ENCODE measurements around the gene CUX1. TPM values are rescaled to one million over a fixed set of nuclear protein-coding genes. Genes with fewer than 3 reads are reported as not detected.

CUX1 gene
- total and polyA plus RNA-seq, 7 experiments from 2014 or later, result 10.1 to 81.6 (median 42.5) TPM

GRCh38 chr7:101941481-101942383 lies 124.3 kb downstream of the CUX1 start:
- Histone ChIP-seq H3K4me1 (ENCODE audit: control insufficient read depth in 2 of 2, insufficient read depth in 2 of 2, low read length in 2 of 2) (no peaks in the 10 kb centered on the region), H3K36me3 (ENCODE audit: control insufficient read depth in 2 of 3, insufficient read depth in 3 of 3, low read length in 3 of 3) (no peaks in the 10 kb centered on the region), H3K9me3 (ENCODE audit: control insufficient read depth in 2 of 3, low read length in 3 of 3) (no peaks in the 10 kb centered on the region), H3K27ac (ENCODE audit: low read depth, low read length) (no peak overlapping the region), H3K4me3 (ENCODE audit: low read length) (no peak overlapping the region), H3K27me3 (ENCODE audit: control insufficient read depth in 2 of 2, insufficient read depth in 2 of 2, low read length in 2 of 2) (no peaks in the 10 kb centered on the region)
- H3K27ac Mint-ChIP-seq, result no peak overlapping the region
- POLR2A ChIA-PET, result no interaction called here
- H3K9me3 Mint-ChIP-seq, result no peaks in the 10 kb centered on the region
- peaks cover 0 to 7% (median 4%) of the 10 kb centered on the region in 5 donors for H3K36me3 Mint-ChIP-seq
- peaks cover 0 to 11% (median 8%) of the 10 kb centered on the region in 7 donors for H3K4me1 Mint-ChIP-seq
- no peaks in the 10 kb centered on the region for H3K27me3 Mint-ChIP-seq
- DNase-seq (no peak), ATAC-seq (no peak)
- CTCF ChIA-PET, result no interaction called here
- H3K4me3 Mint-ChIP-seq, result no peak overlapping the region
- intact Hi-C loops (cut with micrococcal nuclease), result no loop called here

- no peaks in the 10 kb centered on the region for H3K9me3 Mint-ChIP-seq
Observed at GRCh38 chr7:101942603-101943210, 125.3 kb downstream of the CUX1 start.

GRCh38 chr7:101943306-101943705 lies 125.9 kb downstream of the CUX1 start:
- intact Hi-C loops (cut with micrococcal nuclease), result no loop called here
- ChIA-PET CTCF (no interaction called here), POLR2A (no interaction called here)
- Mint-ChIP-seq H3K36me3 (peaks cover 0 to 9% (median 0%) of the 10 kb centered on the region in 5 donors), H3K27ac (no peak overlapping the region), H3K27me3 (no peaks in the 10 kb centered on the region), H3K9me3 (no peaks in the 10 kb centered on the region), H3K4me1 (peaks cover 0 to 9% (median 7%) of the 10 kb centered on the region in 7 donors), H3K4me3 (no peak overlapping the region)
- DNase-seq (no peak), ATAC-seq (no peak)
- H3K4me1 ChIP-seq (ENCODE audit: control insufficient read depth in 2 of 2, insufficient read depth in 2 of 2, low read length in 2 of 2), result no peaks in the 10 kb centered on the region
- H3K4me3 ChIP-seq (ENCODE audit: low read length), result no peak overlapping the region
- H3K27me3 ChIP-seq (ENCODE audit: control insufficient read depth in 2 of 2, insufficient read depth in 2 of 2, low read length in 2 of 2), result no peaks in the 10 kb centered on the region
- no peak overlapping the region for H3K27ac ChIP-seq (ENCODE audit: low read depth, low read length)
- H3K36me3 ChIP-seq (ENCODE audit: control insufficient read depth in 2 of 3, insufficient read depth in 3 of 3, low read length in 3 of 3), result no peaks in the 10 kb centered on the region
- no peaks in the 10 kb centered on the region for H3K9me3 ChIP-seq (ENCODE audit: control insufficient read depth in 2 of 3, low read length in 3 of 3)

More at GRCh38 chr7:101942603-101943210, 125.3 kb downstream of the CUX1 start:
- peaks cover 0 to 7% (median 0%) of the 10 kb centered on the region in 5 donors for H3K36me3 Mint-ChIP-seq
- H3K4me3 Mint-ChIP-seq, result no peak overlapping the region
- Histone ChIP-seq H3K27ac (ENCODE audit: low read depth, low read length) (no peak overlapping the region), H3K4me1 (ENCODE audit: control insufficient read depth in 2 of 2, insufficient read depth in 2 of 2, low read length in 2 of 2) (no peaks in the 10 kb centered on the region), H3K9me3 (ENCODE audit: control insufficient read depth in 2 of 3, low read length in 3 of 3) (no peaks in the 10 kb centered on the region), H3K27me3 (ENCODE audit: control insufficient read depth in 2 of 2, insufficient read depth in 2 of 2, low read length in 2 of 2) (no peaks in the 10 kb centered on the region), H3K4me3 (ENCODE audit: low read length) (no peak overlapping the region), H3K36me3 (ENCODE audit: control insufficient read depth in 2 of 3, insufficient read depth in 3 of 3, low read length in 3 of 3) (no peaks in the 10 kb centered on the region)
- ATAC-seq (no peak), DNase-seq (no peak)
- ChIA-PET CTCF (no interaction called here), POLR2A (no interaction called here)
- H3K4me1 Mint-ChIP-seq, result peaks cover 0 to 10% (median 8%) of the 10 kb centered on the region in 7 donors
- no peaks in the 10 kb centered on the region for H3K27me3 Mint-ChIP-seq
- no peak overlapping the region for H3K27ac Mint-ChIP-seq
- intact Hi-C loops (cut with micrococcal nuclease), result no loop called here

GRCh38 chr7:101943889-101944600 lies 126.6 kb downstream of the CUX1 start:
- Mint-ChIP-seq H3K27me3 (no peaks in the 10 kb centered on the region), H3K9me3 (no peaks in the 10 kb centered on the region), H3K4me1 (peaks cover 0 to 9% (median 7%) of the 10 kb centered on the region in 7 donors), H3K36me3 (peaks cover 0 to 7% (median 0%) of the 10 kb centered on the region in 5 donors), H3K4me3 (no peak overlapping the region), H3K27ac (no peak overlapping the region)
- Histone ChIP-seq H3K27me3 (ENCODE audit: control insufficient read depth in 2 of 2, insufficient read depth in 2 of 2, low read length in 2 of 2) (no peaks in the 10 kb centered on the region), H3K4me3 (ENCODE audit: low read length) (no peak overlapping the region), H3K4me1 (ENCODE audit: control insufficient read depth in 2 of 2, insufficient read depth in 2 of 2, low read length in 2 of 2) (no peaks in the 10 kb centered on the region), H3K36me3 (ENCODE audit: control insufficient read depth in 2 of 3, insufficient read depth in 3 of 3, low read length in 3 of 3) (no peaks in the 10 kb centered on the region), H3K27ac (ENCODE audit: low read depth, low read length) (no peak overlapping the region), H3K9me3 (ENCODE audit: control insufficient read depth in 2 of 3, low read length in 3 of 3) (no peaks in the 10 kb centered on the region)
- ChIA-PET CTCF (no interaction called here), POLR2A (no interaction called here)
- DNase-seq (no peak), ATAC-seq (no peak)
- intact Hi-C loops (cut with micrococcal nuclease), result no loop called here

GRCh38 chr7:101944611-101945010 lies 127.2 kb downstream of the CUX1 start:
- Mint-ChIP-seq H3K27ac (no peak overlapping the region), H3K9me3 (no peaks in the 10 kb centered on the region), H3K4me1 (peaks cover 0 to 9% (median 6%) of the 10 kb centered on the region in 7 donors), H3K36me3 (peaks cover 0 to 4% (median 0%) of the 10 kb centered on the region in 5 donors), H3K27me3 (no peaks in the 10 kb centered on the region), H3K4me3 (no peak overlapping the region)
- intact Hi-C loops (cut with micrococcal nuclease), result no loop called here
- DNase-seq (no peak), ATAC-seq (no peak)
- Histone ChIP-seq H3K27ac (ENCODE audit: low read depth, low read length) (no peak overlapping the region), H3K9me3 (ENCODE audit: control insufficient read depth in 2 of 3, low read length in 3 of 3) (no peaks in the 10 kb centered on the region), H3K4me1 (ENCODE audit: control insufficient read depth in 2 of 2, insufficient read depth in 2 of 2, low read length in 2 of 2) (no peaks in the 10 kb centered on the region), H3K36me3 (ENCODE audit: control insufficient read depth in 2 of 3, insufficient read depth in 3 of 3, low read length in 3 of 3) (no peaks in the 10 kb centered on the region), H3K27me3 (ENCODE audit: control insufficient read depth in 2 of 2, insufficient read depth in 2 of 2, low read length in 2 of 2) (no peaks in the 10 kb centered on the region), H3K4me3 (ENCODE audit: low read length) (no peak overlapping the region)
- ChIA-PET CTCF (no interaction called here), POLR2A (no interaction called here)

- Mint-ChIP-seq H3K36me3 (peaks cover 0 to 4% (median 0%) of the 10 kb centered on the region in 5 donors), H3K4me3 (no peak overlapping the region), H3K27ac (no peak overlapping the region), H3K9me3 (no peaks in the 10 kb centered on the region), H3K4me1 (peaks cover 0 to 9% (median 6%) of the 10 kb centered on the region in 7 donors), H3K27me3 (no peaks in the 10 kb centered on the region)
- Histone ChIP-seq H3K9me3 (ENCODE audit: control insufficient read depth in 2 of 3, low read length in 3 of 3) (no peaks in the 10 kb centered on the region), H3K27me3 (ENCODE audit: control insufficient read depth in 2 of 2, insufficient read depth in 2 of 2, low read length in 2 of 2) (no peaks in the 10 kb centered on the region), H3K4me1 (ENCODE audit: control insufficient read depth in 2 of 2, insufficient read depth in 2 of 2, low read length in 2 of 2) (no peaks in the 10 kb centered on the region), H3K27ac (ENCODE audit: low read depth, low read length) (no peak overlapping the region), H3K36me3 (ENCODE audit: control insufficient read depth in 2 of 3, insufficient read depth in 3 of 3, low read length in 3 of 3) (no peaks in the 10 kb centered on the region), H3K4me3 (ENCODE audit: low read length) (no peak overlapping the region)
- intact Hi-C loops (cut with micrococcal nuclease), result no loop called here
- no peak for DNase-seq
- ChIA-PET POLR2A (interaction anchor here (0.6 kb wide), 1 partner anchor 356 kb away, joined by 5 read pairs; no protein-coding TSS in a partner anchor), CTCF (no interaction called here)
- ATAC-seq, result no peak
Observed at GRCh38 chr7:101945034-101945758, 127.8 kb downstream of the CUX1 start.
